Measurements from ENCODE around the gene DYTN. TPM values are rescaled to one million over a fixed set of nuclear protein-coding genes. Genes with fewer than 3 reads are reported as not detected.

Gene DYTN
- total RNA-seq, 1 experiment from 2014 or later: not detected

DNA sequence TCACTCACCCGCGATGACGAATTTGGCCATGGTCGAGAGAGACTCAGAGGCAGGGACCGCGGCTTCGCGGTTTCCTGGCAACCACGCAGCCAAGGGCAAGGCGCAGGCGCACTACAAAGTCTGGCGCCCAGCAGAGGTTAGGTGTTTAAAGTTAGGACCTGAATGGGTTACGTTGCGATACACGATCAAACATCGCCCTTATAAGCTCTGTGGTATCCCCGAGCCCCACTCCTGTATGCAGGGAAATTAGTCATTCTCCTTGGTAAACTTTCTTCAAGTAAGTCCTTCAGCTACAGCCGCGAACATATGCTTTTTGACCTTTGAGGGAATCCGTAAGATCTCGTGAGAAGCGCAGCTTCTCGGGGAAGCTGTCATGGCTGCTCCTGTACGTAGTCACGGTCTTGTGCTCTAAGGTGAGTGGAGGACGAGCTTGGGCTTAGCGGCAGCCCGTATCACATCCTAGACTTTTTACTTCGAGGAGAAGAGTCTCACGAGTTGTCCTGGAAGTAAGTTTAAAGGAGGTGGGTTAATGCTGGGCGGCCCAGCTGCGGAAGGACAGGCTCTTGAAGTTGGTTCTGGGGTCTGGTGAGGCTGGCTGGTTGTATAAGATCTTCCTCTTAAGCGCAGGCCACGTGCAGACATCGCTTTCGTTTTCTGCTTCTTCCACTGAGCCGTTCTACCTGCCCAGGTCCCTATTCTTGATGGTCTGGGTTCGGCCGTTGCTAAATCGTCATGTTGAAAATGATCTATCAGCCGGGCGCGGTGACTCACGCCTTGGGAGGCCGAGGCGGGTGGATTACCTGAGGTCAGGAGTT lies 47.3 kb upstream of the DYTN start, which contains the start of the genes FASTKD2 and MDH1B (continued):
- TF ChIP-seq GABPB1 (CRISPR knock-in tag; IDR thresholded peaks at IDR 0.05): peak; percentile 45; the same call in 1 of the 2 replicates
- no peak for TF ChIP-seq JUN (CRISPR knock-in tag; IDR thresholded peaks at IDR 0.05)
- TF ChIP-seq, protein P1, sequence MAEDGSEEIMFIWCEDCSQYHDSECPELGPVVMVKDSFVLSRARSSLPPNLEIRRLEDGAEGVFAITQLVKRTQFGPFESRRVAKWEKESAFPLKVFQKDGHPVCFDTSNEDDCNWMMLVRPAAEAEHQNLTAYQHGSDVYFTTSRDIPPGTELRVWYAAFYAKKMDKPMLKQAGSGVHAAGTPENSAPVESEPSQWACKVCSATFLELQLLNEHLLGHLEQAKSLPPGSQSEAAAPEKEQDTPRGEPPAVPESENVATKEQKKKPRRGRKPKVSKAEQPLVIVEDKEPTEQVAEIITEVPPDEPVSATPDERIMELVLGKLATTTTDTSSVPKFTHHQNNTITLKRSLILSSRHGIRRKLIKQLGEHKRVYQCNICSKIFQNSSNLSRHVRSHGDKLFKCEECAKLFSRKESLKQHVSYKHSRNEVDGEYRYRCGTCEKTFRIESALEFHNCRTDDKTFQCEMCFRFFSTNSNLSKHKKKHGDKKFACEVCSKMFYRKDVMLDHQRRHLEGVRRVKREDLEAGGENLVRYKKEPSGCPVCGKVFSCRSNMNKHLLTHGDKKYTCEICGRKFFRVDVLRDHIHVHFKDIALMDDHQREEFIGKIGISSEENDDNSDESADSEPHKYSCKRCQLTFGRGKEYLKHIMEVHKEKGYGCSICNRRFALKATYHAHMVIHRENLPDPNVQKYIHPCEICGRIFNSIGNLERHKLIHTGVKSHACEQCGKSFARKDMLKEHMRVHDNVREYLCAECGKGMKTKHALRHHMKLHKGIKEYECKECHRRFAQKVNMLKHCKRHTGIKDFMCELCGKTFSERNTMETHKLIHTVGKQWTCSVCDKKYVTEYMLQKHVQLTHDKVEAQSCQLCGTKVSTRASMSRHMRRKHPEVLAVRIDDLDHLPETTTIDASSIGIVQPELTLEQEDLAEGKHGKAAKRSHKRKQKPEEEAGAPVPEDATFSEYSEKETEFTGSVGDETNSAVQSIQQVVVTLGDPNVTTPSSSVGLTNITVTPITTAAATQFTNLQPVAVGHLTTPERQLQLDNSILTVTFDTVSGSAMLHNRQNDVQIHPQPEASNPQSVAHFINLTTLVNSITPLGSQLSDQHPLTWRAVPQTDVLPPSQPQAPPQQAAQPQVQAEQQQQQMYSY (CRISPR knock-in tag; IDR thresholded peaks at IDR 0.05): peak; percentile 37; the same call in 1 of the 2 replicates
- TF ChIP-seq NFATC4 (CRISPR knock-in tag; IDR thresholded peaks at IDR 0.05): no peak
- TF ChIP-seq, protein P2, sequence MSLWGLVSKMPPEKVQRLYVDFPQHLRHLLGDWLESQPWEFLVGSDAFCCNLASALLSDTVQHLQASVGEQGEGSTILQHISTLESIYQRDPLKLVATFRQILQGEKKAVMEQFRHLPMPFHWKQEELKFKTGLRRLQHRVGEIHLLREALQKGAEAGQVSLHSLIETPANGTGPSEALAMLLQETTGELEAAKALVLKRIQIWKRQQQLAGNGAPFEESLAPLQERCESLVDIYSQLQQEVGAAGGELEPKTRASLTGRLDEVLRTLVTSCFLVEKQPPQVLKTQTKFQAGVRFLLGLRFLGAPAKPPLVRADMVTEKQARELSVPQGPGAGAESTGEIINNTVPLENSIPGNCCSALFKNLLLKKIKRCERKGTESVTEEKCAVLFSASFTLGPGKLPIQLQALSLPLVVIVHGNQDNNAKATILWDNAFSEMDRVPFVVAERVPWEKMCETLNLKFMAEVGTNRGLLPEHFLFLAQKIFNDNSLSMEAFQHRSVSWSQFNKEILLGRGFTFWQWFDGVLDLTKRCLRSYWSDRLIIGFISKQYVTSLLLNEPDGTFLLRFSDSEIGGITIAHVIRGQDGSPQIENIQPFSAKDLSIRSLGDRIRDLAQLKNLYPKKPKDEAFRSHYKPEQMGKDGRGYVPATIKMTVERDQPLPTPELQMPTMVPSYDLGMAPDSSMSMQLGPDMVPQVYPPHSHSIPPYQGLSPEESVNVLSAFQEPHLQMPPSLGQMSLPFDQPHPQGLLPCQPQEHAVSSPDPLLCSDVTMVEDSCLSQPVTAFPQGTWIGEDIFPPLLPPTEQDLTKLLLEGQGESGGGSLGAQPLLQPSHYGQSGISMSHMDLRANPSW (CRISPR knock-in tag; conservative IDR thresholded peaks at IDR 0.05; ENCODE audit: low read depth): no peak
- no peak for TF ChIP-seq ZNF219 (CRISPR knock-in tag; IDR thresholded peaks at IDR 0.05; ENCODE audit: borderline replicate concordance)
- TF ChIP-seq, protein P3, sequence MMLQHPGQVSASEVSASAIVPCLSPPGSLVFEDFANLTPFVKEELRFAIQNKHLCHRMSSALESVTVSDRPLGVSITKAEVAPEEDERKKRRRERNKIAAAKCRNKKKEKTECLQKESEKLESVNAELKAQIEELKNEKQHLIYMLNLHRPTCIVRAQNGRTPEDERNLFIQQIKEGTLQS (CRISPR knock-in tag; conservative IDR thresholded peaks at IDR 0.05): no peak
- TF ChIP-seq SMAD4 (CRISPR knock-in tag; IDR thresholded peaks at IDR 0.05): no peak
- TF ChIP-seq, protein P4, sequence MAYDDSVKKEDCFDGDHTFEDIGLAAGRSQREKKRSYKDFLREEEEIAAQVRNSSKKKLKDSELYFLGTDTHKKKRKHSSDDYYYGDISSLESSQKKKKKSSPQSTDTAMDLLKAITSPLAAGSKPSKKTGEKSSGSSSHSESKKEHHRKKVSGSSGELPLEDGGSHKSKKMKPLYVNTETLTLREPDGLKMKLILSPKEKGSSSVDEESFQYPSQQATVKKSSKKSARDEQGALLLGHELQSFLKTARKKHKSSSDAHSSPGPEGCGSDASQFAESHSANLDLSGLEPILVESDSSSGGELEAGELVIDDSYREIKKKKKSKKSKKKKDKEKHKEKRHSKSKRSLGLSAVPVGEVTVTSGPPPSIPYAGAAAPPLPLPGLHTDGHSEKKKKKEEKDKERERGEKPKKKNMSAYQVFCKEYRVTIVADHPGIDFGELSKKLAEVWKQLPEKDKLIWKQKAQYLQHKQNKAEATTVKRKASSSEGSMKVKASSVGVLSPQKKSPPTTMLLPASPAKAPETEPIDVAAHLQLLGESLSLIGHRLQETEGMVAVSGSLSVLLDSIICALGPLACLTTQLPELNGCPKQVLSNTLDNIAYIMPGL (CRISPR knock-in tag; IDR thresholded peaks at IDR 0.05): no peak
- TF ChIP-seq ATF1 (CRISPR knock-in tag; IDR thresholded peaks at IDR 0.05): no peak
- TF ChIP-seq, protein P5, sequence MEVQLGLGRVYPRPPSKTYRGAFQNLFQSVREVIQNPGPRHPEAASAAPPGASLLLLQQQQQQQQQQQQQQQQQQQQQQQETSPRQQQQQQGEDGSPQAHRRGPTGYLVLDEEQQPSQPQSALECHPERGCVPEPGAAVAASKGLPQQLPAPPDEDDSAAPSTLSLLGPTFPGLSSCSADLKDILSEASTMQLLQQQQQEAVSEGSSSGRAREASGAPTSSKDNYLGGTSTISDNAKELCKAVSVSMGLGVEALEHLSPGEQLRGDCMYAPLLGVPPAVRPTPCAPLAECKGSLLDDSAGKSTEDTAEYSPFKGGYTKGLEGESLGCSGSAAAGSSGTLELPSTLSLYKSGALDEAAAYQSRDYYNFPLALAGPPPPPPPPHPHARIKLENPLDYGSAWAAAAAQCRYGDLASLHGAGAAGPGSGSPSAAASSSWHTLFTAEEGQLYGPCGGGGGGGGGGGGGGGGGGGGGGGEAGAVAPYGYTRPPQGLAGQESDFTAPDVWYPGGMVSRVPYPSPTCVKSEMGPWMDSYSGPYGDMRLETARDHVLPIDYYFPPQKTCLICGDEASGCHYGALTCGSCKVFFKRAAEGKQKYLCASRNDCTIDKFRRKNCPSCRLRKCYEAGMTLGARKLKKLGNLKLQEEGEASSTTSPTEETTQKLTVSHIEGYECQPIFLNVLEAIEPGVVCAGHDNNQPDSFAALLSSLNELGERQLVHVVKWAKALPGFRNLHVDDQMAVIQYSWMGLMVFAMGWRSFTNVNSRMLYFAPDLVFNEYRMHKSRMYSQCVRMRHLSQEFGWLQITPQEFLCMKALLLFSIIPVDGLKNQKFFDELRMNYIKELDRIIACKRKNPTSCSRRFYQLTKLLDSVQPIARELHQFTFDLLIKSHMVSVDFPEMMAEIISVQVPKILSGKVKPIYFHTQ (CRISPR knock-in tag; IDR thresholded peaks at IDR 0.05): no peak
- TF ChIP-seq, protein P6, sequence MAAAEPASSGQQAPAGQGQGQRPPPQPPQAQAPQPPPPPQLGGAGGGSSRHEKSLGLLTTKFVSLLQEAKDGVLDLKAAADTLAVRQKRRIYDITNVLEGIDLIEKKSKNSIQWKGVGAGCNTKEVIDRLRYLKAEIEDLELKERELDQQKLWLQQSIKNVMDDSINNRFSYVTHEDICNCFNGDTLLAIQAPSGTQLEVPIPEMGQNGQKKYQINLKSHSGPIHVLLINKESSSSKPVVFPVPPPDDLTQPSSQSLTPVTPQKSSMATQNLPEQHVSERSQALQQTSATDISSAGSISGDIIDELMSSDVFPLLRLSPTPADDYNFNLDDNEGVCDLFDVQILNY (CRISPR knock-in tag; IDR thresholded peaks at IDR 0.05): no peak
- TF ChIP-seq, protein P7, sequence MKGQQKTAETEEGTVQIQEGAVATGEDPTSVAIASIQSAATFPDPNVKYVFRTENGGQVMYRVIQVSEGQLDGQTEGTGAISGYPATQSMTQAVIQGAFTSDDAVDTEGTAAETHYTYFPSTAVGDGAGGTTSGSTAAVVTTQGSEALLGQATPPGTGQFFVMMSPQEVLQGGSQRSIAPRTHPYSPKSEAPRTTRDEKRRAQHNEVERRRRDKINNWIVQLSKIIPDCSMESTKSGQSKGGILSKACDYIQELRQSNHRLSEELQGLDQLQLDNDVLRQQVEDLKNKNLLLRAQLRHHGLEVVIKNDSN (CRISPR knock-in tag; IDR thresholded peaks at IDR 0.05): peak; percentile 38; the same call in 1 of the 2 replicates
- TF ChIP-seq, protein P8, sequence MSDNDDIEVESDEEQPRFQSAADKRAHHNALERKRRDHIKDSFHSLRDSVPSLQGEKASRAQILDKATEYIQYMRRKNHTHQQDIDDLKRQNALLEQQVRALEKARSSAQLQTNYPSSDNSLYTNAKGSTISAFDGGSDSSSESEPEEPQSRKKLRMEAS (CRISPR knock-in tag; IDR thresholded peaks at IDR 0.05): peak; percentile 58
- TF ChIP-seq, protein P9, sequence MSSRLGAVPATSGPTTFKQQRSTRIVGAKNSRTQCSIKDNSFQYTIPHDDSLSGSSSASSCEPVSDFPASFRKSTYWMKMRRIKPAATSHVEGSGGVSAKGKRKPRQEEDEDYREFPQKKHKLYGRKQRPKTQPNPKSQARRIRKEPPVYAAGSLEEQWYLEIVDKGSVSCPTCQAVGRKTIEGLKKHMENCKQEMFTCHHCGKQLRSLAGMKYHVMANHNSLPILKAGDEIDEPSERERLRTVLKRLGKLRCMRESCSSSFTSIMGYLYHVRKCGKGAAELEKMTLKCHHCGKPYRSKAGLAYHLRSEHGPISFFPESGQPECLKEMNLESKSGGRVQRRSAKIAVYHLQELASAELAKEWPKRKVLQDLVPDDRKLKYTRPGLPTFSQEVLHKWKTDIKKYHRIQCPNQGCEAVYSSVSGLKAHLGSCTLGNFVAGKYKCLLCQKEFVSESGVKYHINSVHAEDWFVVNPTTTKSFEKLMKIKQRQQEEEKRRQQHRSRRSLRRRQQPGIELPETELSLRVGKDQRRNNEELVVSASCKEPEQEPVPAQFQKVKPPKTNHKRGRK (CRISPR knock-in tag; IDR thresholded peaks at IDR 0.05; ENCODE audit: borderline replicate concordance): no peak
- TF ChIP-seq, protein P10, sequence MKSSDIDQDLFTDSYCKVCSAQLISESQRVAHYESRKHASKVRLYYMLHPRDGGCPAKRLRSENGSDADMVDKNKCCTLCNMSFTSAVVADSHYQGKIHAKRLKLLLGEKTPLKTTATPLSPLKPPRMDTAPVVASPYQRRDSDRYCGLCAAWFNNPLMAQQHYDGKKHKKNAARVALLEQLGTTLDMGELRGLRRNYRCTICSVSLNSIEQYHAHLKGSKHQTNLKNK (CRISPR knock-in tag; IDR thresholded peaks at IDR 0.05): no peak
- TF ChIP-seq NFE2L1 (CRISPR knock-in tag; IDR thresholded peaks at IDR 0.05): 0 out of 2 replicates have a peak, but pooled peaks have one; percentile 33
- no peak; the same call in 1 of the 2 replicates for TF ChIP-seq ESRRA (CRISPR knock-in tag; IDR thresholded peaks at IDR 0.05; ENCODE audit: borderline replicate concordance)
- no peak for TF ChIP-seq MYBL2 (CRISPR knock-in tag; IDR thresholded peaks at IDR 0.05)
- no peak for TF ChIP-seq IRF2 (CRISPR knock-in tag; IDR thresholded peaks at IDR 0.05; ENCODE audit: borderline replicate concordance, low read depth)
- TF ChIP-seq CREB1 (CRISPR knock-in tag; IDR thresholded peaks at IDR 0.05): no peak
- peak; percentile 64; the same call in 1 of the 2 replicates for TF ChIP-seq KAT7 (CRISPR knock-in tag; IDR thresholded peaks at IDR 0.05; ENCODE audit: borderline replicate concordance)
